ENCODE data around the gene CEP97.
"Not testable (repeated sequence)": the region's sequence is repeated elsewhere in the genome, so short reads cannot be mapped to it uniquely, and the experiment has no call there.

The CEP97 gene

DNA sequence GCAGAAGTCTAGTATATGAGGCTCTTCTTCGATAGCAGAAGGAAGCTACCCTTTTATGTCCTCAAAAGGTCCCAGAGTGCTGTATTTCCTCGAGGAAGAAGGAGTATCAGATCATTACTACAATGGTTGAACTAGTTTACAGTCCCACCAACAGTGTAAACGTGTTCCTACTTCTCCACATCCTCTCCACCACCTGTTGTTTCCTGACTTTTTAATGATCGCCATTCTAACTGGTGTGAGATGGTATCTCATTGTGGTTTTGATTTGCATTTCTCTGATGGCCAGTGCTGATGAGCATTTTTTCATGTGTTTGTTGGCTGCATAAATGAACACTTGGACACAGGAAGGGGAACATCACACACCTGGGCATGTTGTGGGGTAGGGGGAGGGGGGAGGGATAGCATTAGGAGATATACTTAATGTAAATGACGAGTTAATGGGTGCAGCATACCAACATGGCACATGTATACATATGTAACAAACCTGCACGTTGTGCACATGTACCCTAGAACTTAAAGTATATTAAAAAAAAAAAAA is 53.4 kb downstream of the CEP97 start:
- peaks cover 17 to 26% of the 10 kb centered on the region in 2 donors for H3K4me1 Mint-ChIP-seq (ENCODE audit: low read depth in 2 of 2)
- H3K9me3 Mint-ChIP-seq; ATAC-seq (replicated peaks); H3K27me3 Mint-ChIP-seq; DNase-seq: not testable (repeated sequence)
- peak overlapping the region in 1 of 2 donors; percentile 85 for H3K4me3 Mint-ChIP-seq
- H3K27ac Mint-ChIP-seq = peak overlapping the region; percentile 95 to 97
- H3K36me3 Mint-ChIP-seq (ENCODE audit: insufficient read depth) = peaks cover 18% of the 10 kb centered on the region

DNA sequence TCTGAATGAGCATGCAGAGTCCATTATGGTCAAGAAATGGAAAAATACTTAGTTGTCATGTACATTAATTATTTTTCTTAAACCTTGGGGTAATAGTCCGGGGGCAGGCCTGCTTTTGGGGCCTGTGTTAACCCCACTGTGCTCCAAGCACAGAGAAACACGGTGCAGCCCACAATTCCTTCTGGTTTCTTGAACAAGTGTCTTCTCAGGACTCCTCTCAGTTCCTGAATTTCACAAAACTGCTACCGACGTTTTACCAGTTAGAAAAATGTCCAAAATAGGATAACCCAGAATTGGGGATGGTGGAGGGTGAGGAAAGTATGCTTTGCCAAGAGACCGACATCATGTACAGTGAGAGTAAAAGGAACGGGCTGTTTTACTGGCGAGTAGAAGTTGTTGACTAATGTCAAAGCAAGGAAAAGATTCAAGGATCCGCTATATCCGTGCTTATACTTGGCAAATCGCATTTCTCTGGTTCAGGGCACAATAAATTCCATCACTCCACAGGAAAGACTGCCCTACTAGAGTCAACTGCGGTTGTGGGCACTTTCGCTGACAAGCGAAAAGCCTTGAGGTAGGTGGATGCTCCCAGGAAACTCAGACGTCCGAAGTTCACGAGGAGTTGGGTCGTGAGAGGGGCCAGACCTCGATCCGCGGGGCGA is 54.1 kb downstream of the CEP97 start:
- Mint-ChIP-seq H3K27me3 (no peaks in the 10 kb centered on the region), H3K27ac (peak overlapping the region; percentile 95 to 97)
- no peak for ATAC-seq (replicated peaks)

DNA sequence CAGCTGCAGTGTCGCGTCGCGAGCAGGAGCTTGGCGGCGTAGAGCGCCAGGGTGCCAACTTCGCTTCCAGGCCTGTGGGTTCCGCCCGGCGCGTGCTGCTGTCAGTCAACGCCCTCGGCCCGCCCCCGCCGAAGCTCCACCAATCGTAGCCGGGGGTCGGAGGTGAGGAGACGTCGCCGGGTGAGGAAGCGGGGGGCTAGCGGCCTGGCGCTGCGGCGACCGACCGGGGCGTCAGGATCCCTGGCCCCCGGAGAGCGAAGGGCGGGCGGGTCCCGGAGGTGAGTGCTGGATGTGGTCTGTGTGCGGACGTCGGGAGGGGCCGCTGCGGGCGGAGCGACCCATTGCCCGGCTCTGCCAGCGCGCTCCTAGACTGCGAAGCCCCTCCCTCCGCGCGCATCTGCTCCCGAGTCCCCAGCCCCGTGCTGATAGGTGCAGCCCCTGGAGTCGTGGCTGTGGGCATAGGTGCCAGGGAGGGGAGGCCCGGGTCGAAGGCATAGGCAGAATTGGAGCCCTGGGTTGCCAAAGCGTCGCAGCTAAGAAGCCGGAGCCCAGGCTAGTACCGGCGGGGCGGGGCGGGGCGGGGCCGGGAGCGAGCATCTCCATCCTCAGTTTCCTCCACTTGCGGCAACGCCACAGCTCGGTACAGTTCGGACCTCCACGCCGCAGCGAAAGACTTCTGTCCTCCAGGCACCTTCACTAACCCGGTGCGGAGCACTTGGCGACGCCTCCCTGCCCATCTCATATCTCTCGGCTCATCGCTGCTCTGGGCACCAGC is 54.8 kb downstream of the CEP97 start, which contains the start of gene NXPE3:
TSS of gene NXPE3 (plus strand) at position 165 of the 775 bp plus-strand sequence. CDS start 6,386 bp downstream, outside the sequence.
- ATAC-seq (replicated peaks) = peak; percentile 86
- H3K36me3 Mint-ChIP-seq (ENCODE audit: insufficient read depth) = peaks cover 32% of the 10 kb centered on the region

More for the DNA sequence above, 54.1 kb downstream of the CEP97 start:
- peaks cover 25% of the 10 kb centered on the region for H3K36me3 Mint-ChIP-seq (ENCODE audit: insufficient read depth)
- H3K9me3 Mint-ChIP-seq = no peaks in the 10 kb centered on the region
- peaks cover 21 to 27% of the 10 kb centered on the region in 2 donors for H3K4me1 Mint-ChIP-seq (ENCODE audit: low read depth in 2 of 2)
- DNase-seq = no peak
- H3K4me3 Mint-ChIP-seq = peak overlapping the region; percentile 81 to 85

GRCh38 chr3:101779822-101780381 is 55.5 kb downstream of the CEP97 start:
- peak overlapping the region; percentile 81 to 85 for H3K4me3 Mint-ChIP-seq
- H3K36me3 Mint-ChIP-seq (ENCODE audit: insufficient read depth) = peaks cover 39% of the 10 kb centered on the region
- DNase-seq (no peak), ATAC-seq (replicated peaks) (no peak)
- H3K9me3 Mint-ChIP-seq = no peaks in the 10 kb centered on the region
- peaks cover 29 to 36% of the 10 kb centered on the region in 2 donors for H3K4me1 Mint-ChIP-seq (ENCODE audit: low read depth in 2 of 2)
- no peaks in the 10 kb centered on the region for H3K27me3 Mint-ChIP-seq
- peak overlapping the region; percentile 95 to 97 for H3K27ac Mint-ChIP-seq

More for the DNA sequence above, 54.8 kb downstream of the CEP97 start, which contains the start of gene NXPE3:
- DNase-seq = peak; percentile 94 to 96 (median 95)
- H3K27ac Mint-ChIP-seq = peak within 1 kb of the TSS; percentile 95 to 97
- H3K4me1 Mint-ChIP-seq (ENCODE audit: low read depth in 2 of 2) = peaks cover 28 to 34% of the 10 kb centered on the region in 2 donors
- no peaks in the 10 kb centered on the region for H3K27me3 Mint-ChIP-seq
- no peaks in the 10 kb centered on the region for H3K9me3 Mint-ChIP-seq
- peak within 1 kb of the TSS; percentile 81 to 85 for H3K4me3 Mint-ChIP-seq

GRCh38 chr3:101780661-101781060 is 56.2 kb downstream of the CEP97 start:
- DNase-seq (no peak), ATAC-seq (replicated peaks) (no peak)
- no peaks in the 10 kb centered on the region for H3K9me3 Mint-ChIP-seq
- peaks cover 32 to 36% of the 10 kb centered on the region in 2 donors for H3K4me1 Mint-ChIP-seq (ENCODE audit: low read depth in 2 of 2)
- no peaks in the 10 kb centered on the region for H3K27me3 Mint-ChIP-seq
- peaks cover 42% of the 10 kb centered on the region for H3K36me3 Mint-ChIP-seq (ENCODE audit: insufficient read depth)
- no peak overlapping the region for H3K4me3 Mint-ChIP-seq
- peak overlapping the region in 1 of 2 donors; percentile 95 for H3K27ac Mint-ChIP-seq

GRCh38 chr3:101781166-101781565 is 56.8 kb downstream of the CEP97 start:
- no peak overlapping the region for H3K4me3 Mint-ChIP-seq
- H3K27ac Mint-ChIP-seq = peak overlapping the region in 1 of 2 donors; percentile 95
- no peaks in the 10 kb centered on the region for H3K27me3 Mint-ChIP-seq
- no peaks in the 10 kb centered on the region for H3K9me3 Mint-ChIP-seq
- peaks cover 47% of the 10 kb centered on the region for H3K36me3 Mint-ChIP-seq (ENCODE audit: insufficient read depth)
- ATAC-seq (replicated peaks) (no peak), DNase-seq (no peak)
- H3K4me1 Mint-ChIP-seq (ENCODE audit: low read depth in 2 of 2) = peaks cover 32 to 36% of the 10 kb centered on the region in 2 donors

- peaks cover 72% of the 10 kb centered on the region for H3K36me3 Mint-ChIP-seq (ENCODE audit: insufficient read depth)
- DNase-seq (no peak), ATAC-seq (replicated peaks) (no peak)
- H3K9me3 Mint-ChIP-seq = no peaks in the 10 kb centered on the region
- peaks cover 25 to 29% of the 10 kb centered on the region in 2 donors for H3K4me1 Mint-ChIP-seq (ENCODE audit: low read depth in 2 of 2)
- H3K27me3 Mint-ChIP-seq = no peaks in the 10 kb centered on the region
- H3K27ac Mint-ChIP-seq = peak overlapping the region in 1 of 2 donors; percentile 68
- H3K4me3 Mint-ChIP-seq = no peak overlapping the region
These were observed 60.6 kb downstream of the CEP97 start for GRCh38 chr3:101784855-101785613.

- Mint-ChIP-seq H3K4me3 (no peak overlapping the region), H3K4me1 (ENCODE audit: low read depth in 2 of 2) (peaks cover 27 to 34% of the 10 kb centered on the region in 2 donors), H3K27me3 (no peaks in the 10 kb centered on the region), H3K9me3 (peaks cover 0 to 7% of the 10 kb centered on the region in 2 donors), H3K36me3 (ENCODE audit: insufficient read depth) (peaks cover 69% of the 10 kb centered on the region), H3K27ac (peak overlapping the region; percentile 45 to 61)
- ATAC-seq (replicated peaks) (no peak), DNase-seq (no peak)
These were observed 67.4 kb downstream of the CEP97 start for GRCh38 chr3:101791778-101792177.

DNA sequence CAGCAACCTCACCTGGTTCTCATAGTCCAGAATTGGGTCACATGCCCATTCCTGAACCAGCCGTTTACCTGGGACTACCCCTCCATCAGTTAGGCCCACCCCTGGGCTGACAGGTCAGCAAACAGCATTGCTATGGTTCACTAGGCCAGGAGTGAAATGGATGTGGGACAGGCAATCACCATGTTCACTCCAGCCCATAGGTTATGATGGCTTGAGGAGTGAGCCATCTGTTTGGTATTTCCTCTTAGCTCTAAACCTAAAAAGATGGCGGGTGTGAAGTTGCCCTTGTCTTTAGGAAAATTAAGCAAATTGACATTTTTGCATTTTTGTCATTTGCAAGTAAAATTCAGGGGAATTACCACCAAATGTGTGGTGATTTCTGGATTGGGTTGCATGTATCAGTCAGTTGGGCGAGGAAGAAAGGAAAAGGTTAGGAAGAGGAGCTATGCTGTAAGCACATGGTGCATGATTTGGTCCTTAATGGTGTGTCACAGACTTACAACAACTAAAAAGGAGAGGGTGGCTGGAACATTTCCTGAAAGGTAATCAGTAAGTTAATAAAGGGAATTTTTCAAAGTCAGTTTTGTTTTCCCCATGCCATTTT is 71.8 kb downstream of the CEP97 start:
- H3K4me3 Mint-ChIP-seq = no peak overlapping the region
- ATAC-seq (replicated peaks) (no peak), DNase-seq (no peak)
- peaks cover 24 to 29% of the 10 kb centered on the region in 2 donors for H3K4me1 Mint-ChIP-seq (ENCODE audit: low read depth in 2 of 2)
- H3K27ac Mint-ChIP-seq = no peak overlapping the region
- H3K9me3 Mint-ChIP-seq = peaks cover 0 to 7% of the 10 kb centered on the region in 2 donors
- no peaks in the 10 kb centered on the region for H3K27me3 Mint-ChIP-seq
- H3K36me3 Mint-ChIP-seq (ENCODE audit: insufficient read depth) = peaks cover 34% of the 10 kb centered on the region

DNA sequence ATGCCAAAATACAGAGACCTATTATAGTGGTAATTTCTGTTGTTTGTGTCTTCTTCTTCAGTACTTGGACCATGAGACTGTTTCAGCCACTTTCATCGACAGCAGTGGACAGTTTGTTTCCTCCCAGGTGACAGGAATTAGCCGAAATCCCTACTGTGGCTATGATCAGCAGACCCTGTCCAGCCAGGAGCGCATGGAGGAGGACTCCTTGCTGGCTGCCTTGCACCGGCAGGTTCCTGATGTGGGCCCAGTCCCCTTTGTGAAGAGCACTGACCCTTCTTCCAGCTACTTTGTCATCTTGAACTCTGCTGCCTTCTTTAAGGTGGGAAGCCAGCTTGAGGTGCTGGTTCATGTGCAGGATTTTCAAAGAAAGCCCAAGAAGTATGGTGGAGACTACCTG is 76.8 kb downstream of the CEP97 start:
- Mint-ChIP-seq H3K4me3 (no peak overlapping the region), H3K27me3 (no peaks in the 10 kb centered on the region), H3K4me1 (ENCODE audit: low read depth in 2 of 2) (peaks cover 7 to 12% of the 10 kb centered on the region in 2 donors), H3K36me3 (ENCODE audit: insufficient read depth) (peaks cover 31% of the 10 kb centered on the region), H3K27ac (peak overlapping the region; percentile 36 to 44), H3K9me3 (no peaks in the 10 kb centered on the region)
- no peak for DNase-seq
- no peak for ATAC-seq (replicated peaks)

- DNase-seq = no peak
- Mint-ChIP-seq H3K27me3 (no peaks in the 10 kb centered on the region), H3K27ac (peak overlapping the region; percentile 44 to 70), H3K9me3 (no peaks in the 10 kb centered on the region), H3K4me3 (no peak overlapping the region), H3K4me1 (ENCODE audit: low read depth in 2 of 2) (peaks cover 7 to 12% of the 10 kb centered on the region in 2 donors), H3K36me3 (ENCODE audit: insufficient read depth) (peaks cover 32% of the 10 kb centered on the region)
- ATAC-seq (replicated peaks) = no peak
These were observed 77.8 kb downstream of the CEP97 start for GRCh38 chr3:101802179-101802578.

GRCh38 chr3:101803173-101803782 is 78.9 kb downstream of the CEP97 start:
- Mint-ChIP-seq H3K4me3 (peak overlapping the region; percentile 31 to 55), H3K27ac (peak overlapping the region; percentile 70 to 88), H3K27me3 (no peaks in the 10 kb centered on the region), H3K36me3 (ENCODE audit: insufficient read depth) (peaks cover 36% of the 10 kb centered on the region), H3K9me3 (no peaks in the 10 kb centered on the region), H3K4me1 (ENCODE audit: low read depth in 2 of 2) (peaks cover 7 to 12% of the 10 kb centered on the region in 2 donors)
- ATAC-seq (replicated peaks) (peak; percentile 100), DNase-seq (peak; percentile 55 to 61 (median 58))

Data from effector memory CD8-positive, alpha-beta T cell (primary cell).